H9 (cell line): Measurements from ENCODE around the gene OSTN. TPM values are rescaled to one million over a fixed set of nuclear protein-coding genes. Genes with fewer than 3 reads are reported as not detected.
"Not testable (repeated sequence)": the region's sequence is repeated elsewhere in the genome, so short reads cannot be mapped to it uniquely, and the experiment has no call there.

Experiments
- DNase-seq: peaks from one replicate; pipeline ENCODE4 v3.0.0-alpha.2; 2017
- H2AFZ ChIP-seq: one replicate; pipeline ENCODE4 v1.6.1; 2013; ENCODE audit warnings: mild to moderate bottlenecking, low read length, control low read depth, moderate library complexity
- H2AK5ac ChIP-seq: 2 replicates; pipeline ENCODE4 v1.6.1; 2013; ENCODE audit warnings: low read length, control low read depth, mixed read lengths; ENCODE audit not compliant: insufficient read length
- H2BK120ac ChIP-seq: one replicate; pipeline ENCODE4 v1.6.1; 2013; ENCODE audit warnings: low read depth, mild to moderate bottlenecking, low read length, control low read depth, inconsistent platforms; ENCODE audit not compliant: poor library complexity, severe bottlenecking
- H2BK12ac ChIP-seq: 2 replicates; pipeline ENCODE4 v1.6.1; 2013; ENCODE audit warnings: low read length, control low read depth, mixed read lengths, low read depth; ENCODE audit not compliant: insufficient read length
- H2BK15ac ChIP-seq: 2 replicates; pipeline ENCODE4 v1.6.1; 2013; ENCODE audit warnings: low read depth, low read length, control low read depth
- H2BK20ac ChIP-seq: one replicate; pipeline ENCODE4 v1.6.1; 2013; ENCODE audit warnings: low read depth, mild to moderate bottlenecking, low read length, control low read depth, inconsistent platforms; ENCODE audit not compliant: poor library complexity, severe bottlenecking
- H2BK5ac ChIP-seq: 2 replicates; pipeline ENCODE4 v1.6.1; 2013; ENCODE audit warnings: low read length, control low read depth, mixed read lengths; ENCODE audit not compliant: insufficient read length
- H3K14ac ChIP-seq: 2 replicates; pipeline ENCODE4 v1.6.1; 2013; ENCODE audit warnings: low read length, control low read depth; ENCODE audit not compliant: insufficient read depth
- H3K18ac ChIP-seq: 2 replicates; pipeline ENCODE4 v1.6.1; 2013; ENCODE audit warnings: low read depth, mild to moderate bottlenecking, mixed read lengths, low read length, control low read depth; ENCODE audit not compliant: insufficient read length
- H3K23ac ChIP-seq: 2 replicates; pipeline ENCODE4 v1.6.1; 2013; ENCODE audit warnings: low read length, control low read depth, mixed read lengths, low read depth; ENCODE audit not compliant: insufficient read length
- H3K23me2 ChIP-seq: 2 replicates; pipeline ENCODE4 v1.6.1; 2013; ENCODE audit warnings: low read depth, mild to moderate bottlenecking, mixed read lengths, low read length, control low read depth; ENCODE audit not compliant: insufficient read length, poor library complexity, severe bottlenecking
- H3K27ac ChIP-seq: 2 replicates; pipeline ENCODE4 v1.5.1; 2013; ENCODE audit warnings: low read length, control low read depth, mixed read lengths, low read depth; ENCODE audit not compliant: insufficient read length
- H3K27me3 ChIP-seq: 2 replicates; pipeline ENCODE4 v1.6.1; 2013; ENCODE audit warnings: low read length, control low read depth, inconsistent platforms; ENCODE audit not compliant: insufficient read depth
- H3K4ac ChIP-seq: 2 replicates; pipeline ENCODE4 v1.6.1; 2013; ENCODE audit warnings: low read depth, mild to moderate bottlenecking, control low read depth, inconsistent platforms, low read length, moderate library complexity
- H3K4me1 ChIP-seq: 2 replicates; pipeline ENCODE4 v1.6.1; 2013; ENCODE audit warnings: low read length, control low read depth, inconsistent platforms; ENCODE audit not compliant: insufficient read depth
- H3K4me2 ChIP-seq: 2 replicates; pipeline ENCODE4 v1.6.1; 2013; ENCODE audit warnings: low read length, control low read depth, mixed read lengths; ENCODE audit not compliant: insufficient read length, insufficient read depth
- H3K56ac ChIP-seq: 2 replicates; pipeline ENCODE4 v1.6.1; 2013; ENCODE audit warnings: low read depth, mild to moderate bottlenecking, mixed read lengths, low read length, control low read depth; ENCODE audit not compliant: insufficient read length
- H3K79me1 ChIP-seq: 2 replicates; pipeline ENCODE4 v1.6.1; 2013; ENCODE audit warnings: low read depth, mild to moderate bottlenecking, moderate library complexity, low read length, control low read depth, inconsistent platforms; ENCODE audit not compliant: insufficient read depth, poor library complexity, severe bottlenecking
- H3K79me2 ChIP-seq: 2 replicates; pipeline ENCODE4 v1.6.1; 2013; ENCODE audit warnings: low read length, control low read depth, inconsistent platforms; ENCODE audit not compliant: insufficient read depth
- H3K9ac ChIP-seq: 2 replicates; pipeline ENCODE4 v1.6.1; 2013; ENCODE audit warnings: low read length, control low read depth, mixed read lengths; ENCODE audit not compliant: insufficient read length; ENCODE audit errors: extremely low read depth
- H3K9me3 ChIP-seq: one replicate; pipeline ENCODE4 v1.6.1; 2013; ENCODE audit warnings: low read depth, low read length, inconsistent platforms; ENCODE audit not compliant: control insufficient read depth
- H3T11ph ChIP-seq: one replicate; pipeline ENCODE4 v1.6.1; 2013; ENCODE audit warnings: mild to moderate bottlenecking, low read length, control low read depth, inconsistent platforms
- H4K20me1 ChIP-seq: one replicate; pipeline ENCODE4 v1.6.1; 2013; ENCODE audit not compliant: control insufficient read depth, insufficient read length, insufficient read depth
- H4K5ac ChIP-seq: 2 replicates; pipeline ENCODE4 v1.6.1; 2013; ENCODE audit warnings: low read depth, mild to moderate bottlenecking, mixed read lengths, low read length, control low read depth; ENCODE audit not compliant: insufficient read length
- H4K8ac ChIP-seq: replicated peaks from 2 replicates; pipeline ENCODE4 v1.6.1; 2013; ENCODE audit warnings: low read length, control low read depth, mixed read lengths, low read depth; ENCODE audit not compliant: insufficient read length
- H4K91ac ChIP-seq: 2 replicates; pipeline ENCODE4 v1.6.1; 2013; ENCODE audit warnings: low read depth, mild to moderate bottlenecking, moderate library complexity, mixed read lengths, low read length, control low read depth; ENCODE audit not compliant: insufficient read length
- H3K27ac Mint-ChIP-seq, 3 experiments: 2 replicates in 2 of 3; 3 replicates in 1 of 3; pipeline ENCODE4 v1.8.0; 2020 to 2021; ENCODE audit warnings: mixed read lengths in 3 of 3, mild to moderate bottlenecking in 1 of 3, moderate library complexity in 1 of 3
- H3K27me3 Mint-ChIP-seq: 2 replicates; pipeline ENCODE4 v1.8.0; 2021; ENCODE audit warnings: low read depth, mild to moderate bottlenecking, moderate library complexity, mixed read lengths
- H3K36me3 Mint-ChIP-seq, 3 experiments: 2 replicates in 2 of 3; 3 replicates in 1 of 3; pipeline ENCODE4 v1.8.0; 2020 to 2021; ENCODE audit warnings: low read depth in 3 of 3, mixed read lengths in 3 of 3; ENCODE audit not compliant: insufficient read depth in 1 of 3
- H3K4me1 Mint-ChIP-seq, 2 experiments: 2 replicates each; pipeline ENCODE4 v1.8.0; 2020; ENCODE audit warnings: mixed read lengths in 2 of 2
- H3K4me3 Mint-ChIP-seq, 2 experiments: 2 replicates in 1 of 2; 3 replicates in 1 of 2; pipeline ENCODE4 v1.8.0; 2020 to 2021; ENCODE audit warnings: mild to moderate bottlenecking in 2 of 2, mixed read lengths in 2 of 2, moderate library complexity in 1 of 2
- H3K9me3 Mint-ChIP-seq, 2 experiments: 2 replicates in 1 of 2; 3 replicates in 1 of 2; pipeline ENCODE4 v1.8.0; 2020; ENCODE audit warnings: mild to moderate bottlenecking in 2 of 2, mixed read lengths in 2 of 2, moderate library complexity in 1 of 2
- WGBS: extraction: QIAGEN DNeasy Blood & Tissue Kit; methylation state at CpG from one replicate; pipeline ENCODE4 v1.1.7; 2013; ENCODE audit warnings: missing lambda C conversion rate, low lambda C conversion rate, mixed read lengths; ENCODE audit not compliant: insufficient read length; ENCODE audit errors: extremely low coverage; 5-methylcytosine and 5-hydroxymethylcytosine counted together
- total RNA-seq: library from RNA; stranded (reverse); gene quantifications from 2 replicates; pipeline ENCODE4 v1.2.1, GENCODE V29; 2021
- TF ChIP-seq, protein P1 (sequence below): fragments of 200-600 bp; sonication (generic); conservative IDR thresholded peaks from 3 replicates; pipeline ENCODE4 v1.8.0; 2021; ENCODE audit warnings: antibody characterized with exemption, mild to moderate bottlenecking

OSTN gene
- total RNA-seq, 1 experiment from 2014 or later: 0.07 TPM

DNA sequence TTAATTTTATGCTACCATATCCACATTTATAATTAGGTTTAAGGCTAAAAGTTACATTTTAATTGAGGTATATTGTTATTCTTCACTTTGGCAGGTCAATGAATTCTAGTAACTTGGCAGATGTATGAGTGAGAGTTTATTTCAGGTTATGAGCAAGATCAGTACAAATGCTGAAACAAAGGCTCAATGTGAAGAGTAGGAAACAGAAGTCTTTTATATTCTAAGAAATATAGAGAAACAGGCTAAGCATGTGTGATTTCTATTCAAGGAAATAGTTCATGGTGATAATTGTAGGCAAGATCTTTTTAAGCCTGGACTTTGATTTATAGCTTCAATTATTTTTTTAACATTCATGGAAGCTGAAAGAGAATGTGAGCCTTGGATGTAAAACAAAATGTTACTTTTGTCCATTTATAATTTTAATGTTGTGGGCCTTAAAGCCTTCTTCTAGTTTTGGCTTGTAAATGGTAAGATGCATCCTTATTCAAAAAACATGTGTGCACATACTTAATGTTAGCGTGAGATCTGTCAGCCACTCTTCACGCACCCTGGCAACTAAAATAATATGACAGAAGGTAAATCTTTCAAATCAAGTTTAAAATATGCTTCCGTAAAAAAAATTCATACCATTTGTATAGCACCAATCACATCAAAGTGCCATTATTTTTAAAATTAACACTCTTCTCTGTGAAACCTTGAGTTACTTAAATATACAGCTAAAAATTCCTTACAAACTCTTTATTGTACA lies 22.8 kb upstream of the OSTN start:
- Histone ChIP-seq H2AFZ (no peak overlapping the region), H2AK5ac (no peak overlapping the region), H3K4ac (no peak overlapping the region), H3K79me2 (no peaks in the 10 kb centered on the region), H3T11ph (no peak overlapping the region), H2BK12ac (no peak overlapping the region), H4K20me1 (no peaks in the 10 kb centered on the region), H3K14ac (no peak overlapping the region), H4K5ac (no peak overlapping the region), H3K23ac (no peak overlapping the region), H4K91ac (no peak overlapping the region), H3K4me2 (no peak overlapping the region), H3K4me1 (no peaks in the 10 kb centered on the region), H3K18ac (no peak overlapping the region), H3K9ac (no peak overlapping the region), H3K79me1 (no peaks in the 10 kb centered on the region), H4K8ac (no peak overlapping the region), H3K23me2 (no peaks in the 10 kb centered on the region), H2BK20ac (no peak overlapping the region), H3K27ac (no peak overlapping the region), H3K56ac (no peak overlapping the region), H2BK15ac (no peak overlapping the region), H2BK120ac (no peak overlapping the region), H3K9me3 (no peaks in the 10 kb centered on the region), H3K27me3 (no peaks in the 10 kb centered on the region), H2BK5ac (no peak overlapping the region)
- Mint-ChIP-seq H3K9me3 (no peaks in the 10 kb centered on the region; a peak in 2 of 5 replicates), H3K4me3 (no peak overlapping the region), H3K27ac (no peak overlapping the region), H3K4me1 (no peaks in the 10 kb centered on the region), H3K36me3 (no peaks in the 10 kb centered on the region), H3K27me3 (no peaks in the 10 kb centered on the region)
- DNase-seq: no peak
- TF ChIP-seq, protein P1, sequence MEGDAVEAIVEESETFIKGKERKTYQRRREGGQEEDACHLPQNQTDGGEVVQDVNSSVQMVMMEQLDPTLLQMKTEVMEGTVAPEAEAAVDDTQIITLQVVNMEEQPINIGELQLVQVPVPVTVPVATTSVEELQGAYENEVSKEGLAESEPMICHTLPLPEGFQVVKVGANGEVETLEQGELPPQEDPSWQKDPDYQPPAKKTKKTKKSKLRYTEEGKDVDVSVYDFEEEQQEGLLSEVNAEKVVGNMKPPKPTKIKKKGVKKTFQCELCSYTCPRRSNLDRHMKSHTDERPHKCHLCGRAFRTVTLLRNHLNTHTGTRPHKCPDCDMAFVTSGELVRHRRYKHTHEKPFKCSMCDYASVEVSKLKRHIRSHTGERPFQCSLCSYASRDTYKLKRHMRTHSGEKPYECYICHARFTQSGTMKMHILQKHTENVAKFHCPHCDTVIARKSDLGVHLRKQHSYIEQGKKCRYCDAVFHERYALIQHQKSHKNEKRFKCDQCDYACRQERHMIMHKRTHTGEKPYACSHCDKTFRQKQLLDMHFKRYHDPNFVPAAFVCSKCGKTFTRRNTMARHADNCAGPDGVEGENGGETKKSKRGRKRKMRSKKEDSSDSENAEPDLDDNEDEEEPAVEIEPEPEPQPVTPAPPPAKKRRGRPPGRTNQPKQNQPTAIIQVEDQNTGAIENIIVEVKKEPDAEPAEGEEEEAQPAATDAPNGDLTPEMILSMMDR: no peak
- no CpG with 5 or more reads among the region's 3 CpGs for WGBS

DNA sequence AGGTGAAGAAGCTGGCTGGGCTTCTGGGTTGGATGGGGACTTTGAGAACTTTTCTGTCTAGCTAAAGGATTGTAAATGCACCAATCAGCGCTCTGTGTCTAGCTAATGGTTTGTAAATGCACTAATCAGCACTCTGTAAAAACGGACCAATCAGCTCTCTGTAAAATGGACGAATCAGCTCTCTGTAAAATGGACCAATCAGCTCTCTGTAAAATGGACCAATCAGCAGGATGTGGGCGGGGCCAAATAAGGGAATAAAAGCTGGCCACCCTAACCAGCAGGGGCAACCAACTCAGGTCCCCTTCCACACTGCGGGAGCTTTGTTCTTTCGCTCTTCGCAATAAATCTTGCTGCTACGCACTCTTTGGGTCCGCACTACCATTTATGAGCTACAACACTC lies 13.7 kb upstream of the OSTN start:
- H3K4me2 ChIP-seq, H3K27me3 Mint-ChIP-seq, H2BK20ac ChIP-seq, H2BK5ac ChIP-seq, H3K4ac ChIP-seq, H2BK12ac ChIP-seq, H3K79me1 ChIP-seq, H3K14ac ChIP-seq, H2AFZ ChIP-seq, H3K4me3 Mint-ChIP-seq, H3K23ac ChIP-seq, H4K91ac ChIP-seq, H4K8ac ChIP-seq, H3K18ac ChIP-seq, H3K36me3 Mint-ChIP-seq, H3K9me3 ChIP-seq, H3T11ph ChIP-seq, H2BK15ac ChIP-seq, H2AK5ac ChIP-seq, H3K27ac Mint-ChIP-seq, H3K9me3 Mint-ChIP-seq, H3K27ac ChIP-seq, H3K27me3 ChIP-seq, H4K20me1 ChIP-seq, H2BK120ac ChIP-seq, H3K4me1 Mint-ChIP-seq, H3K79me2 ChIP-seq, H3K9ac ChIP-seq, H3K56ac ChIP-seq, DNase-seq, H4K5ac ChIP-seq, H3K4me1 ChIP-seq, H3K23me2 ChIP-seq: not testable (repeated sequence)
- WGBS: no CpG with 5 or more reads among the region's 9 CpGs
